HG03108 (cell line): ENCODE measurements around the gene PCDHA8.
"Not testable (repeated sequence)": the region's sequence is repeated elsewhere in the genome, so short reads cannot be mapped to it uniquely, and the experiment has no call there.

Experiments used
- ATAC-seq: cut with Tn5 transposase; IDR thresholded peaks from one replicate; pipeline ENCODE4 v1.9.1; 2021; ENCODE audit warnings: moderate library complexity; ENCODE audit not compliant: unreplicated experiment

Gene PCDHA8

GRCh38 chr5:140869555-140869886 is 28.5 kb downstream of the PCDHA8 start:
- ATAC-seq = no peak

GRCh38 chr5:140870221-140871201 is 29.5 kb downstream of the PCDHA8 start:
- no peak for ATAC-seq

GRCh38 chr5:140875085-140876065 is 34.4 kb downstream of the PCDHA8 start, which contains the start of gene PCDHA12:
Gene PCDHA12 (plus strand): TSS chr5:140875308. CDS start chr5:140875473, 165 bp downstream.
- ATAC-seq = no peak

GRCh38 chr5:140876541-140877261 is 35.7 kb downstream of the PCDHA8 start:
- not testable (repeated sequence) for ATAC-seq

GRCh38 chr5:140877262-140877581 is 36.2 kb downstream of the PCDHA8 start:
- ATAC-seq = no peak

- ATAC-seq = no peak
These were observed 41.1 kb downstream of the PCDHA8 start, which contains the start of gene PCDHA13 for GRCh38 chr5:140881889-140882590. Gene PCDHA13 (plus strand): TSS chr5:140882124. CDS start chr5:140882269, 145 bp downstream.

GRCh38 chr5:140882591-140882899 is 41.6 kb downstream of the PCDHA8 start:
- ATAC-seq = no peak

- ATAC-seq = no peak
These were observed 42.4 kb downstream of the PCDHA8 start for GRCh38 chr5:140883373-140883772.

GRCh38 chr5:140883927-140884697 is 43.1 kb downstream of the PCDHA8 start:
- no peak for ATAC-seq
